ENCODE measurements around the gene MANSC4. TPM values are rescaled to one million over a fixed set of nuclear protein-coding genes. Genes with fewer than 3 reads are reported as not detected.

Gene MANSC4
- total RNA-seq (2022) (not detected in 2 replicates), Bru-seq, nascent RNA (percentile 22 among the genes with signal in this experiment), BruChase-seq, experiment 1, labeled RNA remaining after a 6-hour chase (percentile 20 among the genes with signal in this experiment), BruChase-seq, experiment 2, labeled RNA remaining after a 2-hour chase (percentile 21 among the genes with signal in this experiment)
- long read RNA-seq, result 0 reads

- intact Hi-C loops (cut with micrococcal nuclease), result loop anchor here (2.0 kb wide), 4 partner anchors 31 to 161 kb away; no protein-coding TSS in a partner anchor
- H3K27me3 Mint-ChIP-seq (ENCODE audit: insufficient read depth, unreplicated experiment), result no peaks in the 10 kb centered on the region
- peak within 1 kb of the TSS; percentile 77 for H3K4me3 Mint-ChIP-seq (ENCODE audit: unreplicated experiment)
- H3K36me3 Mint-ChIP-seq (ENCODE audit: insufficient read depth, unreplicated experiment), result peaks cover 13% of the 10 kb centered on the region
- no TSS peak for BruUV-seq (replicated peaks)
- CTCF ChIA-PET, result interaction anchor here (0.6 to 1.8 kb wide), 8 partner anchors 11 to 320 kb away, joined by 3 to 6 read pairs (median 4); no protein-coding TSS in a partner anchor
- peak; percentile 67 for DNase-seq (ENCODE audit: unreplicated experiment)
- peaks cover 21% of the 10 kb centered on the region for H3K4me1 Mint-ChIP-seq (ENCODE audit: insufficient read depth, unreplicated experiment)
- no peaks in the 10 kb centered on the region for H3K9me3 Mint-ChIP-seq (ENCODE audit: unreplicated experiment)
- POLR2A ChIA-PET, result interaction anchor here (0.6 to 2.2 kb wide), 27 partner anchors 8 to 416 kb away, joined by 3 to 21 read pairs (median 5); partner anchors contain the start of gene CCDC91
- TF ChIP-seq CTCF (IDR thresholded peaks at IDR 0.05; ENCODE audit: unreplicated experiment), result no peak
- peak within 1 kb of the TSS; percentile 63 for H3K27ac Mint-ChIP-seq (ENCODE audit: low read depth, unreplicated experiment)
Observed at GRCh38 chr12:27779920-27780611, at the start of gene MANSC4, which contains the start of gene KLHL42. Gene MANSC4 (minus strand): TSS chr12:27780236. CDS start chr12:27771276, 8,960 bp downstream. Gene KLHL42 (plus strand): TSS chr12:27780233. CDS start chr12:27780331, 98 bp downstream.

- ChIA-PET CTCF (no interaction called here), POLR2A (no interaction called here)
- Mint-ChIP-seq H3K4me1 (ENCODE audit: insufficient read depth, unreplicated experiment) (no peaks in the 10 kb centered on the region), H3K36me3 (ENCODE audit: insufficient read depth, unreplicated experiment) (peaks cover 6% of the 10 kb centered on the region), H3K27ac (ENCODE audit: low read depth, unreplicated experiment) (no peak overlapping the region), H3K9me3 (ENCODE audit: unreplicated experiment) (no peaks in the 10 kb centered on the region), H3K4me3 (ENCODE audit: unreplicated experiment) (no peak overlapping the region), H3K27me3 (ENCODE audit: insufficient read depth, unreplicated experiment) (no peaks in the 10 kb centered on the region)
- no peak for DNase-seq (ENCODE audit: unreplicated experiment)
- no peak for TF ChIP-seq CTCF (IDR thresholded peaks at IDR 0.05; ENCODE audit: unreplicated experiment)
- intact Hi-C loops (cut with micrococcal nuclease), result loop anchor here (10.0 kb wide), 1 partner anchor 1047 kb away; no protein-coding TSS in a partner anchor
- no TSS peak for BruUV-seq (replicated peaks)
Observed at GRCh38 chr12:27828196-27828595, 48.2 kb upstream of the MANSC4 start.

DNA sequence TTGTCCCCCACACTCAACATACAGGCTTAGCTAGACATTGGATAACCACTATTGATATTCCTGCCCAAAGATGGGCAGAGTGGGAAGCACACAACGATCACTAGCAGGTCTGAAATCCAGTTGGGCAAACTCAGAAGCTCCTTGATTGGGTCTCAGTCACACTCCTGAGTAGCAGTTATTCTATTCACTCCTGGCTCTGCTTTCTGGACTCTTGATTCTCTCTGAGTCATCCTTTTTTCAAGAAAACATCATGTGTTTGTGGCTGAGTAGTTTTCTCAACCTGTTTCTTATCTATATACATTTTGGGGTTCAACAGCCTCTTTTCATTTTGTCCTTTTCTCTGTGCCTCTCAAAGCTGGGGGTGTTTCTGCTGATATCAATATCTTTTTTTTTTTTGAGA is 46.0 kb upstream of the MANSC4 start:
- no peak overlapping the region for H3K4me3 Mint-ChIP-seq (ENCODE audit: unreplicated experiment)
- intact Hi-C loops (cut with micrococcal nuclease), result loop anchor here (10.0 kb wide), 1 partner anchor 1049 kb away; no protein-coding TSS in a partner anchor
- no peaks in the 10 kb centered on the region for H3K9me3 Mint-ChIP-seq (ENCODE audit: unreplicated experiment)
- H3K27me3 Mint-ChIP-seq (ENCODE audit: insufficient read depth, unreplicated experiment), result no peaks in the 10 kb centered on the region
- BruUV-seq (replicated peaks), result no TSS peak
- H3K27ac Mint-ChIP-seq (ENCODE audit: low read depth, unreplicated experiment), result no peak overlapping the region
- peaks cover 5% of the 10 kb centered on the region for H3K4me1 Mint-ChIP-seq (ENCODE audit: insufficient read depth, unreplicated experiment)
- DNase-seq (ENCODE audit: unreplicated experiment), result no peak
- no peak for TF ChIP-seq CTCF (IDR thresholded peaks at IDR 0.05; ENCODE audit: unreplicated experiment)
- peaks cover 6% of the 10 kb centered on the region for H3K36me3 Mint-ChIP-seq (ENCODE audit: insufficient read depth, unreplicated experiment)
- CTCF ChIA-PET, result interaction anchor here (0.6 kb wide), 3 partner anchors 137 to 944 kb away, joined by 3 to 4 read pairs (median 3); no protein-coding TSS in a partner anchor
- POLR2A ChIA-PET, result interaction anchor here (0.6 kb wide), 1 partner anchor 286 kb away, joined by 4 read pairs; no protein-coding TSS in a partner anchor
